Brain microvascular endothelial cell (primary cell): ENCODE results near the gene ATG101.

Experiments used
- DNase-seq: peaks from one replicate; pipeline ENCODE4 v3.0.0-alpha.2; 2020
- H3K27ac ChIP-seq: fragments of 250-450 bp; sonication (Bioruptor Pico); 2 replicates; pipeline ENCODE4 v1.5.1; 2020; ENCODE audit warnings: mild to moderate bottlenecking, moderate library complexity
- H3K27me3 ChIP-seq: fragments of 250-450 bp; sonication (Bioruptor Pico); replicated peaks from 2 replicates; pipeline ENCODE4 v1.5.1; 2020; ENCODE audit warnings: mild to moderate bottlenecking
- H3K36me3 ChIP-seq: fragments of 250-450 bp; sonication (Bioruptor Pico); replicated peaks from 2 replicates; pipeline ENCODE4 v1.5.1; 2020; ENCODE audit warnings: mild to moderate bottlenecking
- H3K4me3 ChIP-seq: 2 replicates; pipeline ENCODE4 v1.5.1; 2011; ENCODE audit warnings: low read depth, mild to moderate bottlenecking, control low read depth, low read length, moderate library complexity
- CTCF ChIP-seq: IDR thresholded peaks from 2 replicates; pipeline ENCODE4 v1.5.1; 2011; ENCODE audit warnings: low read depth, mild to moderate bottlenecking, moderate library complexity, low read length, control low read depth, inconsistent platforms; ENCODE audit errors: missing control alignments
- in situ Hi-C: cut with HindIII; loops from 2 replicates; pipeline ENCODE4 v1.10.0; 2017; ENCODE audit warnings: low sequenced_read_pairs, low pct_ligation_motif_present

The ATG101 gene

GRCh38 chr12:52119398-52120254, 49.8 kb downstream of the ATG101 start:
- TF ChIP-seq CTCF, result peak; percentile 79
- H3K36me3 ChIP-seq, result no peaks in the 10 kb centered on the region
- no peak for DNase-seq
- no peak overlapping the region for H3K27ac ChIP-seq
- no peak overlapping the region for H3K4me3 ChIP-seq
- in situ Hi-C loops, result no loop called here
- peaks cover 3% of the 10 kb centered on the region for H3K27me3 ChIP-seq

- Histone ChIP-seq H3K36me3 (no peaks in the 10 kb centered on the region), H3K27me3 (peaks cover 3% of the 10 kb centered on the region), H3K27ac (no peak overlapping the region), H3K4me3 (no peak overlapping the region)
- DNase-seq, result no peak
- in situ Hi-C loops, result no loop called here
- no peak for TF ChIP-seq CTCF
These were observed 51.4 kb downstream of the ATG101 start for GRCh38 chr12:52120951-52121823.

GRCh38 chr12:52121824-52122539, 52.2 kb downstream of the ATG101 start:
- H3K27me3 ChIP-seq, result no peaks in the 10 kb centered on the region
- in situ Hi-C loops, result no loop called here
- no peaks in the 10 kb centered on the region for H3K36me3 ChIP-seq
- H3K27ac ChIP-seq, result no peak overlapping the region
- no peak overlapping the region for H3K4me3 ChIP-seq
- peak; percentile 22 for DNase-seq
- TF ChIP-seq CTCF, result peak; percentile 86

GRCh38 chr12:52122540-52122871, 52.7 kb downstream of the ATG101 start:
- Histone ChIP-seq H3K27me3 (no peaks in the 10 kb centered on the region), H3K36me3 (no peaks in the 10 kb centered on the region), H3K27ac (no peak overlapping the region), H3K4me3 (no peak overlapping the region)
- no peak for DNase-seq
- no peak for TF ChIP-seq CTCF
- in situ Hi-C loops, result no loop called here

GRCh38 chr12:52122904-52123303, 53.1 kb downstream of the ATG101 start:
- in situ Hi-C loops, result no loop called here
- Histone ChIP-seq H3K4me3 (no peak overlapping the region), H3K27ac (no peak overlapping the region), H3K27me3 (no peaks in the 10 kb centered on the region), H3K36me3 (no peaks in the 10 kb centered on the region)
- no peak for DNase-seq
- no peak for TF ChIP-seq CTCF
